ENCODE data around the gene PCLAF.

PCLAF gene

DNA sequence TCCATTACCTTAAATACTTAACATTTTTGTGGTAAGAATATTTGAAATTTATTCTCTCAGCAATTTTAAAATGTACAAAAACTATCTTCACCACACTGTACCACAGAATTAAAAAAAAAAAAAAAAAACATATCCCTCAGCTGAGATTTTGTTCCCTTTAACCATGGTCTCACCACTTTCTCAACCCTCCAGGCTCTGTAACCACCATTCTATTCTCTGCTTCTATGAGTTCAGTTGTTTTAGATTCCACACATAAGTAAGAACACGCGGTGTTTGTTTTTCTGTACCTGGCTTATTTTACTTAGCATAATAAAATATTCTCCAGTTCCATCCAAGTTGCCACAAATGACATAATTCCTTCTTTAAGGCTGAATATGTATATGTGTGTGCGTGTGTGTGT, 66.8 kb downstream of the PCLAF start:
- no peak for DNase-seq

Data from CD4-positive, alpha-beta T cell treated with Interleukin-1 beta for 1 hour (primary cell).